GM10266 (cell line): ENCODE measurements around the gene PLAGL1.

ENCODE experiments used
- DNase-seq: peaks from one replicate; pipeline ENCODE4 v3.0.0; 2012; ENCODE audit errors: extremely low spot score
- CTCF ChIP-seq: IDR thresholded peaks from 2 replicates; pipeline ENCODE4 v1.5.1; 2012; ENCODE audit warnings: mild to moderate bottlenecking, low read depth; ENCODE audit not compliant: control insufficient read depth, insufficient read depth; ENCODE audit errors: missing control alignments

The PLAGL1 gene

GRCh38 chr6:143986463-143987065 lies 21.5 kb downstream of the PLAGL1 start:
- TF ChIP-seq CTCF, result no peak
- no peak for DNase-seq

GRCh38 chr6:143984666-143985065 lies 23.4 kb downstream of the PLAGL1 start:
- no peak for TF ChIP-seq CTCF
- no peak for DNase-seq

GRCh38 chr6:143982968-143983367 lies 25.1 kb downstream of the PLAGL1 start:
- no peak for DNase-seq
- TF ChIP-seq CTCF, result no peak

- DNase-seq, result no peak
These were observed 27.1 kb downstream of the PLAGL1 start for GRCh38 chr6:143980921-143981320.

GRCh38 chr6:143976806-143977349 lies 31.2 kb downstream of the PLAGL1 start:
- DNase-seq, result no peak
- no peak for TF ChIP-seq CTCF

More at GRCh38 chr6:143980921-143981320, 27.1 kb downstream of the PLAGL1 start:
- no peak for TF ChIP-seq CTCF

GRCh38 chr6:143974089-143974488 lies 34.0 kb downstream of the PLAGL1 start:
- no peak for TF ChIP-seq CTCF
- no peak for DNase-seq

- no peak for TF ChIP-seq CTCF
- DNase-seq, result no peak
These were observed 34.7 kb downstream of the PLAGL1 start for GRCh38 chr6:143973097-143973966.
